HG02588 (cell line): Measurements from ENCODE around the gene GDI1.
"Not testable (repeated sequence)": the region's sequence is repeated elsewhere in the genome, so short reads cannot be mapped to it uniquely, and the experiment has no call there.

Experiments used
- ATAC-seq: cut with Tn5 transposase; IDR thresholded peaks from one replicate; pipeline ENCODE4 v1.9.1; 2021; ENCODE audit warnings: mild to moderate bottlenecking, moderate library complexity; ENCODE audit not compliant: unreplicated experiment

Gene GDI1

GRCh38 chrX:154436983-154437752, at the start of gene GDI1:
Gene GDI1 (plus strand): TSS chrX:154437154. CDS start chrX:154437255, 101 bp downstream.
- ATAC-seq, result peak; percentile 49

GRCh38 chrX:154388094-154388493, 48.9 kb upstream of the GDI1 start:
- not testable (repeated sequence) for ATAC-seq

DNA sequence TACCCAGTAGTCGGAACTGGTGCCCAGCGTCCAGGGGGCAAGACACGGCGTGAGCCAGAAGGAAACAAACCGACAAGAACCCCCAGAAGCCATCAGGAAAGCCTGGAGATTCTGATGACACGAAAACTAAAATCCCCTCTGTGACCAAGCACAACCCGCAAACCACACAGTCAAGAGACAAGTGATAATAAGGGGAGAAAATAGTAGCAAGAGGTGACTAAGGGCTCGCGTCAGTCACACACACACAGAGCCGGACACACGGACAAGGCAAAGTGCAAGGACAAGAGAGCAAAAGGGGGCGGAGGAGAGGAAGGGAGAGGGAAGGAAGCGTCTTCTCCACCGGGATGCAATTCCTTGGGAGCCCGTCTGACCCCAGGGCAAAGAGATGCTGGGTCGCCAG, 48.3 kb upstream of the GDI1 start:
- not testable (repeated sequence) for ATAC-seq

DNA sequence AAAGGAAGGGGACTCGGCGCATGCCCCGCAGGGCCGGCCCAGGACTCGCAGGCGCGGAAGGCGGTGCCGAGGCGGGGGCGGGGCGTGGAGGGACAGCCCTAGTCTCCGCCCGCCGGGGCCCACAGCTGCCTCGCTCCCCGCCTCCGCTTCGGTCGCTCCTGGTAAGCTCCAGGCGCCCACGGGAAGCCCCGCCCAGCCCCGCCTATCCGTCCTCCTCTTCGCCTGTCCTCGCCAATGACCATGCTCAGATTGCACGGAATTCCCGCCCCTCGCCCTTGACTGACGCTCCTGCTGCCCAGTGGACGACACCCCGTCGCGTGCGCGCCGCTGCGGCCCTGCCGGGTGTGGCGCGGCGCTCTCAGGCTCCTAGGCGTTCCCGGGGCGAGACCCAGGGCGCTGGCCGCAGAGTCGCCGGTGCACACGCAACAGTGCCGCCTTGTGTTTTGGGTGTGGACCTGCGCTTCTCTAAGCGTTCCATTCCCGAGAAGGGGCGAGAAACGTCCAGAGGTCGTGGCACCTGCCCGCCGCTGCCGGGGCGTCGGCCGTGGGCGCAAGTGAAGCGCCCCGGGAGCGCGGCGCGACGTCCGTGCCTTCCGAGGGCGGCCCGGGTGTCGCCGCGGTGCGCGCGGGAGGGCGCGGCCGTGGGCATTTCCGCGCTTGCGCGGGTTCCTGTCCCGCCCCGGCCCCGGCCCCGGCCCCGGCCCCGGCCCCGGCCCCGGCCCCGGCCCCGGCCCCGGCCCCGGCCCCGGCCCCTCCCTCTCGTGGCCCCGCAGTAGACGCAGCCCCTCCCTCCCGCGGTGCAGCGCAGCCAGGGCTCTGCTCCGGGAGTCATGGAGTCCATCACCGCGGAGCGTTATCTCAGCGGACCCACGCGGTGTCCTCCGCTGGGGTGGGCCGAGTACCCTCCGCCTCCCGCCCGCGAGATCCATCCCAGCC, 46.9 kb upstream of the GDI1 start:
- ATAC-seq, result peak; percentile 66

- ATAC-seq, result not testable (repeated sequence)
Measured at GRCh38 chrX:154396363-154396762, 40.6 kb upstream of the GDI1 start.

GRCh38 chrX:154396973-154397887, 39.7 kb upstream of the GDI1 start:
- ATAC-seq, result peak; percentile 50

GRCh38 chrX:154397888-154398667, 38.9 kb upstream of the GDI1 start, which contains the start of gene RPL10:
Gene RPL10 (plus strand): TSS chrX:154398377. CDS start chrX:154398520, 143 bp downstream.
- peak; percentile 77 for ATAC-seq

- ATAC-seq, result peak; percentile 26
Measured at GRCh38 chrX:154398668-154399526, 38.1 kb upstream of the GDI1 start.

DNA sequence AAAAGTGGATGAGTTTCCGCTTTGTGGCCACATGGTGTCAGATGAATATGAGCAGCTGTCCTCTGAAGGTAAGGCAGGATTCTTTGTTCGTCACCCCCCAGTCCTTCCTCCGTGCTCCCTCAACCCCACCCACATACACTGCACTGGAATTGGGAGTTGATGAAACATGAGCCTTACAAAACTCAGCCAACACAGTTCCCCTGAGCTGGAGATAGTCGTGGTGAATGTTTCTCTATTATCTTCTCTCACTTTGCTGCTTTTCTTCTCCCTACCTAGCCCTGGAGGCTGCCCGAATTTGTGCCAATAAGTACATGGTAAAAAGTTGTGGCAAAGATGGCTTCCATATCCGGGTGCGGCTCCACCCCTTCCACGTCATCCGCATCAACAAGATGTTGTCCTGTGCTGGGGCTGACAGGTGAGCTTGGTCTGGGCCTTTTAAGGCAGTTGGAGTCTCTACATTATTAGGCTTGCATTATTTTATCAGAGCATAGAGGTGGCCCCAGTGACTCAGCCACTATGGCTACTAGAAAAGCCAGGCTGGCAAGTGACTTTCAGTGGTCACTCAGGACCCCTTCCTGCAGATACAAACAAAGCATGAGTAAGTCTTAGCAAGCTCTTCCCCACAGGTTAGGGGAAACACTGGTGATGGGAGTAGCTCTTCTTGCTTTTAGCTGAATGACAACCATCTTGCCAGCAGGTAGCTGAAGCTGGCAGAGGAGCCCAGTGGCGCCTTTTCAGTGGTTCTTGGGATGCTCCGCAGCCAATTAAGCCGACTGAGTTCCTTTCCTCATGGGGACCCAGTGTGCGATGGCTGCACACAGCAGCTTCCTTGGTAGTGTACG, 37.2 kb upstream of the GDI1 start:
- no peak for ATAC-seq

DNA sequence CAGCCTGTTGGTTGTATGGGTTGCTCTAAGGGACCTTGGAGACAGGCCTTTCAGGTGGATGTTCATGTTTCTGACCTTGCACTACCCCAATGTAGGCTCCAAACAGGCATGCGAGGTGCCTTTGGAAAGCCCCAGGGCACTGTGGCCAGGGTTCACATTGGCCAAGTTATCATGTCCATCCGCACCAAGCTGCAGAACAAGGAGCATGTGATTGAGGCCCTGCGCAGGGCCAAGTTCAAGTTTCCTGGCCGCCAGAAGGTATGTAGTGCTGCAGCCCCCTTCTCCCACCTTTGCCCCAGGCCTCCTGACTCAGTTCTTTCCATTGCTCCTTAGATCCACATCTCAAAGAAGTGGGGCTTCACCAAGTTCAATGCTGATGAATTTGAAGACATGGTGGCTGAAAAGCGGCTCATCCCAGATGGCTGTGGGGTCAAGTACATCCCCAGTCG, 36.6 kb upstream of the GDI1 start:
- ATAC-seq, result not testable (repeated sequence)

DNA sequence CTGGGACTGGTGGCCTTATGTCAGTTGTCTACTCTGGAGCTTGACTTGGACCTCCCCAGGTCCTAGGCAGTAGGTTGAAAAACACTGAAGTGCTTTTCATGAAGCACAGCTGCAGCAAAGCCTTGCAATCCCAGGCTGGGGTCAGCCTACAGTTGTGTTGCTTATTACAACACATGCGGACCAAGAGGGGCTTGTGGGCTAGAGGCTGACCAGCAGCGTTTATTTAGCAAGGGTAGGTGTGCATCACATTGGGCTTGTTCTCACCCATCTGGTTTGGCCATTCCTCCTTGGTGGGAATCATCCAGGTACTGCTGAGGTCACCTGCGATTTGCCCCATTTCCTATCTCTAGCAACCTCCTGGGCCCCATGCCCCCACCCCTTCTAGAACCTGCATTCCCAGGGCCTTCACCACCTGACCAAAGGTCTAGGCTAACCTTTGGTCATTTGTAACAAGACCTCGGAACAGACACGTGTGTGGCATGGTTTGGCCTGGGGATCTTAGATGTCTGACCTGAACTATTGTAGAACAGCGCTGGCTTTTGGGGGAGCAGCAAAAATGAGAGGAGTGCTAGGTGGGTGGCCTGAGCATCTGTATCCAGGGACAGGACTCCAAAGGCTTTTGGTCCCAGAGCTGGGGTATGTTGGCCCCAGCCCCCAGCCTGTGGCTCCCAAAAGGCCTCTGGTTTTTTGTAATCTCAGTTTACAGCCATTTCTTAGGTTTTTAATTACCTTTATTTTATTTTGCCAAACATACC, 35.7 kb upstream of the GDI1 start:
- ATAC-seq, result no peak

DNA sequence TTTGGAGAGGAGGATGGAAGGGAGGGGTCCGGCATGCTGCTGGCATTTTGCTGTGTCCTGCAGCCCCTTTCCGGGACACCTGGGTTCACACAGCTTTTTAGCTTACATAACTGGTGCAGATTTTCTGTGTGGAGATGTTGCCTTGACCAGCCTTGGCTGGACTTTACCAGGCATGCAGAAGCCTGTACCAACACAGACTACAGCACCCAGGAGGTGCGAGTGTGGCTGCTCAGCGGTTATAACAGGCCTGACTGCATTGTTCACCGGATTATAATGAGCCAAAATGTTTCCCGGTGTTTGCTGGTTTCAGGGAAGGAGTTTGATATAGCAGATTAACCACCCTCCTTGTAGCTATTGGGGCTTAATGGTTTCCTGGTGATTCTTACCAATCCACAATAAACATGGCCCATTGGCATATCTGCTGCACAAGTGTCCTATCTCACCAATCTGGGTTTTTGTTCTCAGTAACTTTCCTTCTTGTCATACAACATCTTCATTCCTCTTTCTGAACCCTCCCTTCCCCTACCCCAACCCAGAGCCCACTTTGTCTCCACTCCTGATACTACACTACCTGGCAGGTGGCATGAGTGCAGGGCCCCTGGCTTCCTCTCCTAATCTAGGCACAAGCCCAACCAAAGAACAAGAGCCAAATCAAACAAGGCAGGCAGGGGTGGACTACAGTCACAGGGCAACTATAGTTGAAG, 34.9 kb upstream of the GDI1 start:
- no peak for ATAC-seq

GRCh38 chrX:154402622-154403127, 34.3 kb upstream of the GDI1 start:
- no peak for ATAC-seq

GRCh38 chrX:154403192-154403591, 33.8 kb upstream of the GDI1 start:
- no peak for ATAC-seq

DNA sequence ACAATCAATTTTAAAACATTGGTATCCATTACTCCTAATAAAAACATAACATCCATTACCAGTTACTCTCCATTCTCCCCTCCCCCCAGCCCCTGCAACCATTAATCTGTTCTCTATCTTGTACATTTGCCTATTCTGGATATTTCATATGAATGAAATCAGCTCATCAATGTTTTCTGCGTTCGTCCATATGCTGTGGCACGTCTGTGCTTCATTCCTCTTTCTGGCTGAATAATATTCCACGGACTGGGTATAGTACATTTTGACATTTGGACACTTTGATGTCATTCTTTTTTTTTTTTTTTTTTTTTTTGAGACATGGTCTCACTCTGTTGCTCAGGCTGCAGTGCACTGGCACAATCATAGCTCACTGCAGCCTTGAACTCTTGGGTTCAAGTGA, 33.1 kb upstream of the GDI1 start:
- ATAC-seq, result no peak

DNA sequence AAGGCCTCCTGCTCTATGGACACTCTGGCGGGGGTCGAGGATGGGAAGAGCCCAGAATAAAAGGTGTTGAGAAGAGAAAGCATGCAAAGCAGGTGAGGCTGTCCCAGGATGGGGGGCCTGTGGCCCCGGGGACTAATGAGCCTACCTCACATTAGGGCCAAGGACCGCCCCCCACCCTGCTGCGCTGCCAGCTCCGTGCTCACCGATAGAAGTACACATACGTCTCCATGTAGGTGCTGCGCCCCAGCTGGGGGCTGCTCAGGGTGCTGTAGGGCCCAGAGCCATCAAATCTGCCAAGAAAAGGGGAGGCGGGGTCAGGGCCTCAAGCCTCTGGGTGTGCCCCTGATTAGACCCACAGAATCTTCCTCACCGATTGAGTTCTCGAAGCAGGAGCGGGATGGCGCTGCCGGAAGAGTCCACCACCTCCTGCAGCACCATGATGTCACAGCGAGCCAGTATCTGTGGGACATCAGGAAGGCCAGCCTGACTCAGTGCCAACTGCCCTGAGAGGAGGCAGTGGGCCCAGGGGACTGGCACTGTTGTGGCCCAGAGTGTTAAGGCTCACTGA, 32.2 kb upstream of the GDI1 start:
- no peak for ATAC-seq
